RWPE2 (cell line): ENCODE data around the gene TRPM5.
A peak's percentile ranks its signal among the peaks of the same experiment; 100 is the strongest.

ENCODE experiments used
- ATAC-seq: fragments of 200-7000 bp; cut with Tn5 transposase; 3 replicates; pipeline ENCODE4 v1.9.1; 2021; ENCODE audit warnings: low read depth
- DNase-seq: peaks from one replicate; pipeline ENCODE4 v3.0.0-alpha.2; 2020; ENCODE audit warnings: low spot score
- H3K27ac ChIP-seq: fragments of 450-650 bp; 2 replicates; pipeline ENCODE4 v1.5.1; 2017; ENCODE audit warnings: mild to moderate bottlenecking; ENCODE audit not compliant: poor library complexity, severe bottlenecking
- H3K27me3 ChIP-seq: fragments of 250-450 bp; sonication (Bioruptor Pico); 2 replicates; pipeline ENCODE4 v1.5.1; 2021; ENCODE audit warnings: mild to moderate bottlenecking, moderate library complexity; ENCODE audit not compliant: insufficient read depth, poor library complexity, severe bottlenecking
- H3K36me3 ChIP-seq: fragments of 250-450 bp; sonication (Bioruptor Pico); 2 replicates; pipeline ENCODE4 v1.5.1; 2020; ENCODE audit warnings: low read depth, mild to moderate bottlenecking, moderate library complexity
- H3K4me1 ChIP-seq: fragments of 250-450 bp; sonication (Bioruptor Pico); 2 replicates; pipeline ENCODE4 v1.5.1; 2021; ENCODE audit warnings: mild to moderate bottlenecking, moderate library complexity; ENCODE audit not compliant: insufficient read depth, poor library complexity, severe bottlenecking
- H3K4me3 ChIP-seq: fragments of 250-450 bp; sonication (Bioruptor Pico); 2 replicates; pipeline ENCODE4 v1.5.1; 2021; ENCODE audit warnings: mild to moderate bottlenecking, moderate library complexity; ENCODE audit not compliant: severe bottlenecking
- H3K9me3 ChIP-seq: fragments of 250-450 bp; sonication (Bioruptor Pico); 2 replicates; pipeline ENCODE4 v1.5.1; 2021; ENCODE audit warnings: mild to moderate bottlenecking, moderate library complexity; ENCODE audit not compliant: severe bottlenecking
- TF ChIP-seq, protein P1 (sequence below): fragments of 450-650 bp; IDR thresholded peaks from one replicate; pipeline ENCODE4 v1.5.1; 2017; ENCODE audit warnings: mild to moderate bottlenecking, moderate library complexity; ENCODE audit not compliant: poor library complexity, severe bottlenecking

TRPM5 gene

DNA sequence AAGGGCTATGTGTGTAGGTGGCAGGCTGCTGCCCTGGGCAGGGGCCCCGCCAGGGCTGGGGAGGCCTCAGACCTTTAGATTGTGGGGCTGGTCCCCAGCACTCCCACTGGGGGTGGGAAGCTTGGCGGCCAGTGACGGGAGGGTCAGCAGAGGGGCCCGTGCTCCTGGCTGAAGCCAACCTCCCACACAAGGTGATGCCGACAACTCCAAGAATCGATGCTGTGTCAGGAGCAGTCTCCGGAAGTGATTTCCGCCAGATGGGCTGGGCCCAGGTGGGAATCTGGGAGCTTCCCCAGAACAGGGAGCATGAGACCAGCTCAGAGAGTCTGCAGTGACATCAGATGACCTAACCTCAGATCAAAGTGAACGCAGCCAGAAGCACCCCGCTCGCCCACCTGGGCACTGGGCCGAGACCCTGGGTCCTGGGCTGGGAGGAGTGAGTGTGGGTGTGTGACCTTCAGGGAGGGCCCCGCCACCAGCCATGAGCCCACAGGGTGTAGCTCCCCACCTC is 7.7 kb downstream of the TRPM5 start:
- TF ChIP-seq, protein P1, sequence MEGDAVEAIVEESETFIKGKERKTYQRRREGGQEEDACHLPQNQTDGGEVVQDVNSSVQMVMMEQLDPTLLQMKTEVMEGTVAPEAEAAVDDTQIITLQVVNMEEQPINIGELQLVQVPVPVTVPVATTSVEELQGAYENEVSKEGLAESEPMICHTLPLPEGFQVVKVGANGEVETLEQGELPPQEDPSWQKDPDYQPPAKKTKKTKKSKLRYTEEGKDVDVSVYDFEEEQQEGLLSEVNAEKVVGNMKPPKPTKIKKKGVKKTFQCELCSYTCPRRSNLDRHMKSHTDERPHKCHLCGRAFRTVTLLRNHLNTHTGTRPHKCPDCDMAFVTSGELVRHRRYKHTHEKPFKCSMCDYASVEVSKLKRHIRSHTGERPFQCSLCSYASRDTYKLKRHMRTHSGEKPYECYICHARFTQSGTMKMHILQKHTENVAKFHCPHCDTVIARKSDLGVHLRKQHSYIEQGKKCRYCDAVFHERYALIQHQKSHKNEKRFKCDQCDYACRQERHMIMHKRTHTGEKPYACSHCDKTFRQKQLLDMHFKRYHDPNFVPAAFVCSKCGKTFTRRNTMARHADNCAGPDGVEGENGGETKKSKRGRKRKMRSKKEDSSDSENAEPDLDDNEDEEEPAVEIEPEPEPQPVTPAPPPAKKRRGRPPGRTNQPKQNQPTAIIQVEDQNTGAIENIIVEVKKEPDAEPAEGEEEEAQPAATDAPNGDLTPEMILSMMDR: no peak
- no peaks in the 10 kb centered on the region for H3K36me3 ChIP-seq
- no peaks in the 10 kb centered on the region for H3K27me3 ChIP-seq
- no peak overlapping the region for H3K27ac ChIP-seq
- no peak; the same call in 2 of the 3 replicates for ATAC-seq
- no peak overlapping the region for H3K4me3 ChIP-seq
- H3K9me3 ChIP-seq: no peaks in the 10 kb centered on the region
- peak; percentile 23 for DNase-seq
- H3K4me1 ChIP-seq: no peaks in the 10 kb centered on the region

DNA sequence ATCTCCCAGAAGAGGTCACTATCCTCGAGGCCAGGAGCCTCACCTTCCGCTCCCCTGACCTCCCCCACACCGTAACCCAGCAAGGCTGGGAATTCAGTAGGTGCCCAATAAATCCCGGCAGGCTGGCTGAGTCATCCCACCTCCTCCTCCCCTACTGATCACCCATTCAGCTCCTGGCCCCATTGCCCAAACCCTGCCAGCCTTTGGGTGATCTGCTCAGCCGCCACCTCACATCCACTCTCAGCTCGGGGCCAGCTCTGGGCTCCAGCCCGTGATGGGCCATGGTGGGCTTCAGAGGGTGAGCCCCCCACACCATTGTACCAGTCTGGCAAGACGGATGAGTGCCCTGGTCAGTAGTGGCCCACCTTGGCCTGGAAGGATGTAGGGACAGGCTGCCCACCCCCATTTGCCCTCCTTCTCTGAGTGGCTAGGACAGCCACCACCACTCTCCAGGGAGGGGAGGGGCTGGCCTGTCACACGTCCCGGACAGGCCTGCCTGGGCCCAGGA is 8.2 kb downstream of the TRPM5 start:
- TF ChIP-seq, protein P1: no peak
- ATAC-seq: no peak
- Histone ChIP-seq H3K27me3 (no peaks in the 10 kb centered on the region), H3K9me3 (no peaks in the 10 kb centered on the region), H3K4me1 (no peaks in the 10 kb centered on the region), H3K4me3 (no peak overlapping the region), H3K27ac (no peak overlapping the region), H3K36me3 (no peaks in the 10 kb centered on the region)
- peak; percentile 44 for DNase-seq

- TF ChIP-seq, protein P1: no peak
- Histone ChIP-seq H3K4me1 (no peaks in the 10 kb centered on the region), H3K27ac (no peak overlapping the region), H3K4me3 (no peak overlapping the region), H3K27me3 (no peaks in the 10 kb centered on the region), H3K36me3 (no peaks in the 10 kb centered on the region), H3K9me3 (no peaks in the 10 kb centered on the region)
- DNase-seq (peak; percentile 16), ATAC-seq (no peak)
Measured at GRCh38 chr11:2435288-2436012, 8.9 kb downstream of the TRPM5 start.

DNA sequence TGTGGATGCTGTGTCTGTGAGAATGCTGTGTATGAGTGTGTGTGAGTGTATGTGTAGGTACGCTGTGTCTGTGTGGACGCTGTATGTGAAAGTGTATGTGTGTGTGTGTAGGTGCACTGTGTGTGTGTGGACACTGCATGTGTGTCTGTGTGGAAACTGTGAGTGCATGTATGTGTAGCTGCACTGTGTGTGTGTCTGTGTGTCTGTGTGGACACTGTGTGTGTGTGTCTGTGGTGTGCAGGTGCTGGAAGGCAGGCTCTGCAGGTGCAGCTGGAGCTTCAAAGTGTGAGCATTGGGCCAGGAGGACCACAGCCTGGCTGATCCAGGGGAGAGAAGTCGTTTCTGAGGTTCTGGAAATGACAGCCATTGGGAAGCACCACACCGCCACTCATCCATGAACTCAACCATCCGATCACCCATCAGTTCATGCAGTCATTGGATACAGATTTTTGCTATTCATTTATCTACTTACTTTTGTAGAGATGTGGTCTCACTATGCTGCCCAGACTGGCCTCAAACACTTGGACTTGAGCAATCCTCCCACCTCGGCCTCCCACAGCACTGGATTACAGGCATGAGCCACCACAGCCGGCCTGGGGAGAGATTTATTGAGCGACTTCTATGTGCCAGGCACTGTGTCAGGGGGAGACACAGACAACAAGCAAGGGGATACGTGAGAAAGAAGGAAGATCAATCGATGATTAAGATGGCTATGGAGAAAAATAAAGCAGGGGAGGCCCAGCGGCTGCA is 9.6 kb downstream of the TRPM5 start:
- Histone ChIP-seq H3K36me3 (no peaks in the 10 kb centered on the region), H3K4me3 (no peak overlapping the region), H3K4me1 (no peaks in the 10 kb centered on the region), H3K27me3 (no peaks in the 10 kb centered on the region), H3K9me3 (no peaks in the 10 kb centered on the region), H3K27ac (no peak overlapping the region)
- ATAC-seq (no peak), DNase-seq (peak; percentile 35)
- TF ChIP-seq, protein P1: no peak
